ENCODE results near the gene GXYLT2. TPM values are rescaled to one million over a fixed set of nuclear protein-coding genes. Genes with fewer than 3 reads are reported as not detected.
A peak's percentile ranks its signal among the peaks of the same experiment; 100 is the strongest.

The GXYLT2 gene
- total and polyA plus RNA-seq, 2 experiments from 2014 or later = 2.0 to 5.8 TPM

- peaks cover 13% of the 10 kb centered on the region for H3K27me3 Mint-ChIP-seq (ENCODE audit: insufficient read depth, low read depth, poor library complexity)
These were observed 5.0 kb downstream of the GXYLT2 start for GRCh38 chr3:72892870-72893269.

More at GRCh38 chr3:72892870-72893269, 5.0 kb downstream of the GXYLT2 start:
- no peaks in the 10 kb centered on the region for H3K9me2 ChIP-seq (ENCODE audit: insufficient read depth)
- ATAC-seq (peak; percentile 62), DNase-seq (ENCODE audit: low spot score) (peak; percentile 90)
- Mint-ChIP-seq H3K4me1 (peaks cover 18% of the 10 kb centered on the region), H3K9me3 (no peaks in the 10 kb centered on the region), H3K4me3 (no peak overlapping the region), H3K27ac (no peak overlapping the region), H3K36me3 (ENCODE audit: low read depth) (no peaks in the 10 kb centered on the region)
- no peaks in the 10 kb centered on the region for H3K79me2 ChIP-seq (replicated peaks; ENCODE audit: insufficient read depth)
- H2AFZ ChIP-seq = no peak overlapping the region
- H3K27me3 ChIP-seq (ENCODE audit: insufficient read depth) = peaks cover 28% of the 10 kb centered on the region
- H3F3A ChIP-seq (replicated peaks; ENCODE audit: low read depth) = no peaks in the 10 kb centered on the region
- TF ChIP-seq CREB1 (CRISPR knock-in tag; IDR thresholded peaks at IDR 0.05; ENCODE audit: low read depth) (no peak), REST (IDR thresholded peaks at IDR 0.05; ENCODE audit: unreplicated experiment) (no peak), STAT1 (IDR thresholded peaks at IDR 0.05; ENCODE audit: unreplicated experiment) (no peak), CTCF (conservative IDR thresholded peaks at IDR 0.05; ENCODE audit: low read depth in 2 of 2) (peak; percentile 86 to 88)
- no peaks in the 10 kb centered on the region for H3K36me3 ChIP-seq (ENCODE audit: insufficient read depth)
- peaks cover 8% of the 10 kb centered on the region; the same call in 1 of the 2 replicates for H4K20me1 ChIP-seq (replicated peaks; ENCODE audit: insufficient read depth)
- no peak overlapping the region for H3K27ac ChIP-seq (ENCODE audit: low read depth)
- peaks cover 5% of the 10 kb centered on the region for H3K4me1 ChIP-seq (ENCODE audit: insufficient read depth)
- no peak overlapping the region for H3K4me3 ChIP-seq
- H3K4me2 ChIP-seq = no peak overlapping the region

All from GM23338 (cell line).